AG08395 (cell line): Measurements from ENCODE around the gene CHAF1B.
"Not testable (repeated sequence)": the region's sequence is repeated elsewhere in the genome, so short reads cannot be mapped to it uniquely, and the experiment has no call there.

Experiments
- DNase-seq: peaks from one replicate; pipeline ENCODE4 v3.0.0; 2012; ENCODE audit warnings: mixed read lengths, low spot score

The CHAF1B gene

DNA sequence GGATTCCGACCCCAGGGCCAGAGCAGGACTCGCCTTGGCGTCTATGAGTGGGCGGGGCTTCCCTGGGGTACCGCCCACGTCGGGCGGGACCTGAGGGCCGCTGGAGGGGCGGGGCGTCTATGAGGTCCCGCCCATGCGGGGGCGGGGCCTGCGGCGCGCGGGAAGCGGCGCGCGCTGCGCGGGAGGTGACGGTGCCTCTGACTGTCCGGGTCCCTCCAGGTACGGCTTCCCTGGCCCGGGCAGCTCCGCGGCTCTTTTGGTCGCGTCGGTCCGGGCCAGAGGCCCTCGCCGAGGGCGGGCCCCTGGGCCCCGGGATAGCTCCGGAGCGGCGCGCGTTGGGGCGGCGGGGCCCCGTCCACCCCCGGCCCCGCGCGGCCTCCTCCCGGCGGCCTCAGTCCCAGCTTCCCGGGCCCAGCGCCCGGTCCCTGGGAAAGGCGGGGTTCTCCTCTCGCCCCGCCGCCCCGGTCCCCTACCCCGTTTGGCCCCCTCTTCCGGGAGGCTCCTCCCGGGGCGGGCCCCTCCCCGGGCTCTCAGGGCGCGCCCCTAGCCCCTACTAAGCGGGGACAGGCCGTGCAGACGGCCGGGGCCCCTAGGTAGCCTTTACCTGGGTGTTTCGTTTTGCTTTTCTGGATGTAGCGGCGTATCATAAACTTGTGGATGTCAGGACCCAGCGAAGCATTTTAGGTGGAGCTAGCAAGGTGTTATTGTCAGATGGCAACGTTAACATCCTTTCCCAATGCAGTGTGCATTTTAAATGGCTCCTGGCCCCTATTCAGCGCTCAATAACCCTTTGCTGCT lies at the start of gene CHAF1B:
TSS of gene CHAF1B (plus strand) at position 160 of the 798 bp plus-strand sequence. CDS start 745 bp downstream, outside the sequence.
- DNase-seq = peak; percentile 96

DNA sequence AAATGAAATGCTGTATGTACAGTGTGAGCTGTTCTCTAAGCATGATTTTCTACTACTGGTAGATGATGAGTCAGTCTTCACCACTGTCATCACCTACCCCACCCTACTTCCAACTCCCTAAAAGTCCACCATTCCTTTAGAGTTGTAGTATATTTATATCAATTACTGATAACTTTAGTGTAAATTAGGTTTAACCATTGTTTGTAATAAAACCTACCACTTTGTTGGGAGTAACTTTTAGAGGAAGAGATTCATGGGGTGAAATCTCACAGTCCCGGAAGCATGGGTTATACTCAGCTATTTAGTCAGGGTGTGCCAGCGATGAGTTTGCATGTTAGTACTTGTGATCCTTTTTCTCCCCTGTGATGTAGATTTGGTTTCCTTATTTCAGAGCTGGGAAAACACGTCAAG lies 48.1 kb upstream of the CHAF1B start:
- DNase-seq = peak; percentile 74

DNA sequence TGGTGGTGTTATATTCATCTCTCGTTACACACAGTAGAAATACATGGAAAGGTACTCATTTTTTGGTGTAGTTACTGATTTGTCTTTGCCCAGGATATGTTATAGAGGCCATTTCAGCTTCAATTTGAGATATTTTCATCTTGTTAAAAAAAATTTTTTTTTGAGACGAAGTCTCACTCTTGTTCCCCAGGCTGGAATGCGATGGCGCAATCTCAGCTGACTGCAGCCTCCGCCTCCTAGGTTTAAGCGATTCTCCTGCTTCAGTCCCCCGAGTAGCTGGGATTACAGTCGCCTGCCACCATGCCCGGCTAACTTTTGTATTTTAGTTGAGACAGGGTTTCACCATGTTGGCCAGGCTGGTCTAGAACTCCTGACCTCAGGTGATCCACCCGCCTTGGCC lies 46.2 kb upstream of the CHAF1B start:
- no peak for DNase-seq

DNA sequence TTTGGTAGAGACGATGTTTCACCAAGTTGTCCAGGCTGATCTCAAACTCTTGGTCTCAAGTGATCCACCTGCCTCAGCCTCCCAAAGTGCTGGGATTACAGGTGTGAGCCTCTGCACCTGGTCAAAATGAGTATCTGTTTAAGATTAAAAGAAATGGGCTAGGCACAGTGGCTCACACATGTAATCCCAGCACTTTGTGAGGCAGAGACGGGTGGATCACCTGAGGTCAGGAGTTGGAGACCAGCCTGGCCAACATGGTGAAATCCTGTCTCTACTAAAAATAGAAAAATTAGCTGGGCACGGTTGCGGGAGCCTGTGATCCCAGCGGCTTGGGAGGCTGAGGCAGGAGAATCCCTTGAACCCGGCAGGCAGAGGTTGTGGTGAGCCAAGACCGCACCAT lies 42.6 kb upstream of the CHAF1B start:
- DNase-seq = not testable (repeated sequence)

DNA sequence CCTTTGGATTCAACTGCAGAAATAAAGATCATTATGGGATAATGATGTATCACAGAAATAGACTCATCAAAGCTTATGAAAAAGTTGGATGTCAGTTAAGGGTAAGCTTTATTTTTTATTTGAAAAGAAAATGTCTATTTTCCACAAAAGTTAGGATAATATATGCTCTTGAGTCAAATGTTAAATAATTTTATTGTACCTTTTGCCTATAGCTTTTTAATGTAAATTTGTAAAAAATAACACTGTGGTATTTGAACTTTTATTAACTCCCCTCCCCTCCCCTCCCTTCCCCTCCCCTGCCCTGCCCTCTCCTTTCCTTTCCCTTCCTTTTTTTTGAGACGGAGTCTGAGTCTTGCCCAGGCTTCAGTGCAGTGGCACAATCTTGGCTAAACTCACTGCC lies 40.3 kb upstream of the CHAF1B start:
- no peak for DNase-seq

DNA sequence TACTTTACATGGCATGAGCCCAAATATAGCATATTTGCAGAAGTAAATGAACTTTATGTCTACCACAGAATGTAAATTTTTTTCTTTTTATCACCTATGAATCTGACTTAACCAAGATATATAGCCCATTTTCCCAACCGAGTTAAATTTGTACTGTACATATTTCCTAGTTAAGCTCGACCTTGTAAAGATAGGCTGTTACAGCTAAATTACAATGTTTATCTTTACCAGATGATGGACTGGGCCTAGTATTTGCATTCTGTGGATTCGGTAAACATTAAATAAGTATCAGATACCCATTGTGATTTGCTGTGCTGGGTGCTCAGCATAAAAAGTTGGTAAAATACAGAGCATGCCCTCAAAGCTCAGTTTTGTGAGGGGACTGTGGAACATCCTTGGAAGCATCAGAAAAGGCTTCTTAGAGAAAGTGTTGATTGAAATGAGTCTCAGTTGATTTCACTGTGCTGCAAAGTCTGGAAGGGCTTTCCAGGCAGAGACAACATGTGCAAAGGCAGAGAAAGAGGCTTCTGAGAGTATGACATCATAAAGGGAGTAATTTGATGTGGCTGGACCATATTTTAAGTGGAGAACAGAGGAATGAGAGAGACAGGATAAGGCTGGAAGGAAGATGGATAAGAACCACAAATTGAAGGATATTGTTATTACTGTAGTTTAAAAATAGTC lies 37.8 kb upstream of the CHAF1B start:
- peak; percentile 11 for DNase-seq

DNA sequence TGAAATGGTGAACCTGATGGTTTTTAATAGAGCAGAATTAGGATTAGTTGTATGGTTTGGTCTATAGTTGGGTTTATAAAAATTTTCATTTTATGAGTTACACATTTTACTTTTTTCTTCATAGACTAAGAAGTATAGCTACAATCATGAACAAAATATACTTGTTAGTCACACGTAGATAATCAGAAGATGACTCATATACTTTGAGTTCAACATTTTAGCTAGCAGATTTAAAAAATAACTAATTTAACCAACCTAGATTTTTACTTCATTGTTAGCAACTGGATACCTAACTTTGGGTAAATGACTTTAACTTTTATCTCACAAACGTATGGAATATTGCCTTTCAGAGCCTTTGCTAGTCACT lies 37.2 kb upstream of the CHAF1B start:
- DNase-seq = peak; percentile 9

DNA sequence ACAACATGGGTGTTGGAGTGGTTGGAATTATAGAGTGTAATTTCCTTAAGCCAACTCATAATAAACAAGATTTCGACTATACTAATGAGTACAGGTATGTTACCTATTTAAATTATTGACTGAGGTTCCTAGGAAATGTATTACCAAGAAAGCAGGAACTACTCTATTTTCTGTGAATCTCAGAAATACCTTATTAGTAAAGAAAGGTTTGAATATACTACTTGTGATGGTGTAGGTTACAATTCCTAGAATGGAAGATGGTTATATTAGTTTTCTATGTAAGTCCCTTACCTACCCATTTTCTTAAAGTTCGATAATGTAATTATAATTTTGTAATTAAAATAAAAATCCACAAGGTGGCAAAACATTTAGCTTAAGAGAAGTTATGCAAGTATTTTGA lies 35.9 kb upstream of the CHAF1B start:
- DNase-seq = no peak

DNA sequence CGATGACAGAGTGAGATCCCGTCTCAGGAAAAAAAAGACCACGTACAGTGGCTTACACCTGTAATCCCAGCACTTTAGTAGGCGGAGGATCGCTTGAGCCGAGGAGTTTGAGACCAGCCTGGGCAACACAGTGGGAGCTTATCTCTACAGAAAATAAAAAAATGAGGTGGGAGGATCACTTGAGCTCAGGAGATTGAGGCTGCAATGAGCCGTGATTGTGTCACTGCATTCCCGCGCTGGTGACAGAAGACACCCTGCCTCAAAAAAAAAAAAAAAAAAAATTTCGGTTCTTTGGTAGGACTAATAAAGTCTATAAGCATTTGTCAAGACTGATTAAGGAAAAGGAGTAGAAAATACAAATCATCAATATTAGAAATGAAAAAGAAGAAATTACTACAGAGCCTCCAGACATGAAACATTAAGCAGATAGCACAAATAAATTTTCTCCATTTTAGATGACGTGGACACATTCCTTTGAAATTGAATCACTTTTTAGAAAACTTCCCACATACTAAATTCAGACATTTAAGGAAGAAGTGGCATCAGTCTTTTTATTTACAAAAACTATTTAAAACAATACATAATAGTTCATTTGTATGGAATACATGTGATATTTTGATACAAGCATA lies 34.8 kb upstream of the CHAF1B start:
- peak; percentile 36 for DNase-seq

DNA sequence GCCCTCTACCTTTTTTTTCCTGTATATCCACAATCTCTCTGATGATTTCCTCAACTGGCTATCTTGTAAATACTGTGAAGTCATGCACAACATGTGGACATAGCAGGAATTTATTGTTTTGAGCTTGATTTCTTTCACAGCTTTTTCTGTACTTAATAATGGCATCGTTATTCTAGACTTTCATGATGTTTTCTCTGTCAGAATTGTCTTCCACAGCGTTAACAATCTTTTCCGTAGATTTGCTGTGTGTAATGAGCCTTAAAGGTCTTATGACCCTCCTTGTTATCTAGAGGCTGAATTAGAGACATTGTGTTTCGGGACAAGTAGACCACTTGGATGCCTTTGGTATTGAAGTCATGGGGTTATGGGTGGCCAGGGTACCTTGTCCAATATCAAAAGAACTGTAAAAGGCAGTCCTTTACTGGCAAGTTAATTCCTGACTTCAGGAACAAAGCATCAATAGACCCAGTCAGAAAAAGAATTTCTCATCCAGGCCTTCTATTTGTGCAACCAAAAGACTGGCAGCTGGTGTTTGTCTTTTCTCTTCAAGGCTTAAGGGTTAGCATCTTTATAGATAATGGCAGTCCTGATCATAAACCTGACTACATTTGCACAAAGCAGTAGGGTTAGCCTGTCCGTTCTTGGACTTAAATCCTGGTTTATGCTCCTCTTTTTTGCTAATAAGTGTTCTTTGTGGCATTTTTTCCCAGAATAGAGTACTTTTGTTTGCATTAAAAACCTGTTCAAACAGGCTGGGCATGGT lies 30.1 kb upstream of the CHAF1B start:
- DNase-seq = no peak

DNA sequence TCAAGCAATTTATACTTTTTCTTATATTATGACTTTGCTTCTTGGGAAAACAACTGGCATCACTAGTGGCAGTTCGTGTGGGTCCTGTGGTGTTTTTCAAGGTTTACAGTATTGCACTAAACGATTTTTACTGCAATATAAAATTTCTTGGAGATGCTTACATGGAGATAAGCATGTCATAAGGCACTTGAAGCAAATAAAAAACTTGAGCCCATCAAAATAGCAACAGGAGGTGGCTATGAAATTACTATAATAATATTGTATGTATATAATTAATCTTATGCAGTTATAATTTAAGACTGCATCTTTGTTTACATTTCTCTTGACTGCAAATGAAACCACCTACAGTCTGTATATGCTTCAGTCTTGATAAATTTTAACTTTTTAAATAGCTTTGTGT lies 29.3 kb upstream of the CHAF1B start:
- no peak for DNase-seq

DNA sequence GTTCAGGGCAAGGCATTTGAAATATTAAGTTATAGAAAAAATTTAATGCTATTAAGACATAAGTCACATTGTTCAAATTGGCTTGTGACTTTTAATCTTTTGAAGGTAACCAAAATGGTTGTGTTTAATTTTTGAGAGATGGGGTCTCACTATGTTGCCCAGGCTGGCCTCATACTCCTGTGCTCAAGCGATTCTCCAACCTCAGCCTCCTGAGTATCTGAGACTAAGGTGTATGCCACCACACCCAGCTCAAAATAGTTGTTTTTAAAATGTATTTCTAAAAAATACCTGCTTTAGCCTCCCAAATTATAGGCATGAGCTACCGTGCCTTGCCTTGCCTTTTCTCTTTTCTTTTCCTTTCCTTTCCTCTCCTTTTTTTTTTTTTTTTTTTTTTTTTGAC lies 26.0 kb upstream of the CHAF1B start:
- no peak for DNase-seq

DNA sequence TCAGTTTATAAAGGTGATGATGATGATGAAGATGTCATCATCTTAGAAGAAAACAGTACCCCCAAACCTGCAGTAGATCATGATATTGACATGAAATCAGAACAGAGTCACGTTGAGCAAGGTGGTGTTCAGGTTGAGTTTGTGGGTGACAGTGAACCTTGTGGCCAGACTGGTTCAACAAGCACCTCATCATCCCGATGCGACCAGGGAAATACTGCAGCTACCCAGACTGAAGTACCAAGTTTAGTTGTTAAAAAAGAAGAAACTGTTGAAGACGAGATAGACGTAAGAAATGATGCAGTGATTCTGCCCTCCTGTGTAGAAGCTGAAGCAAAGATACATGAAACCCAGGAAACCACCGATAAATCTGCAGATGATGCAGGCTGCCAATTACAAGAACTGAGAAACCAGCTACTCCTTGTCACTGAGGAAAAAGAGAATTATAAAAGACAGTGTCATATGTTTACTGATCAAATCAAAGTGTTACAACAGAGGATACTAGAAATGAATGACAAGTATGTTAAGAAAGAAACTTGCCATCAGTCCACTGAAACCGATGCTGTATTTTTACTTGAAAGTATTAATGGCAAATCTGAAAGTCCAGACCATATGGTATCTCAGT lies 16.0 kb upstream of the CHAF1B start:
- DNase-seq = no peak

DNA sequence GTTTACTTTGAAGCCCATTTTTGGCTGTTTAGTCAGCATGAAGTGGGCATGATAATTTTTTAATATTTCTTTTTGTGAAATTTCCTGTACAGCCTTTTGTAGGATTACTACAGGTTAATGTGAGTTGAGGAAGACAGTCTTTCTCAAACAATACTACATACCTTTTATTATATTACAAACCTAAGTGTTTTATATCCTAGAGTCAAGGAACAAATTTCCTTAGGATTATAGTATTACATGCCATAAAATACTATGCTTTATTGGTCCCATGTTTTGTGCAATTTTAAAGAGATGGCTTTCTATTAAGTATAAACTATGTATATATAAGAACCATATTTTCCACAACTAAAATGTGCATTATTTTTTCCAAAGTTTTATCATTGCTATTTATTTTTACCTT lies 9.2 kb upstream of the CHAF1B start:
- DNase-seq = no peak

DNA sequence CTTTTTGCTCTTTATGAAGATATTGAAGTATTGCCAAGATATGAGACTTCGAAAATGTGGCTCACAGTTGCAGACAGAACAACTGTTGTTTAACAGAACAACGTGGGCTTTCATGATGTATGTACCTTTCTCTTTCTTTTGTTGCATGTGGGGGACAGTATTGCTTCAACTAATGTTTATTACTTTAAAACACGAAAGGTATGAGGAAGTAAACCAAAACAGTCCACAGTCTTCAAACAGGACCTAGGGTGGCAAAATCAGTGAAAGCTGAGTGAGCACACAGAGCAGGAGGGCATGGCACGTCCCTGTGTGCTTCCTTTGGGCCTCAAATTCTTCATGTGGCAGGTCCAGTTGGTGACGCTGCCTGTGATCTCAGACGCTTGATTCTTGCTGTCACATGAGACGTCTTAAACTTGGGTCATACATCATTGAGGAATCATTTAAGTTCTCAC lies 7.8 kb upstream of the CHAF1B start:
- DNase-seq = no peak

DNA sequence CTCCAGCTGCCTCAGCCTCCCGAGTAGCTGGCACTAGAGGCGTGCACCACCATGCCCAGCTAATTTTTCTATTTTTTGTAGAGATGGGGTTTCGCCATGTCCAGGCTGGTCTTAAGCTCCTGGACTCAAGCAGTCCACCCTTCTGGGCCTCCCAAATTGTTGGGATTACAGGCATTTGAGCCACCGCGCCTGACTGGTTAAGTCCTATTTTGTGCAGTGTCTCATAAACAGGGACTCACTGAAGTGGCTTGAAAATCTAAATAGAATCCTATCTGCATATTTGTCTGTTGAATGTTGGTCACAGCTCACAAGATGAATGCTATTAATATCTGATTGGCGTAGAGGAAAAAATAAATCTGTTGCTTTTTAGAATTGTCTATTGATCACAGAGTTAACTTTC lies 5.9 kb upstream of the CHAF1B start:
- no peak for DNase-seq

DNA sequence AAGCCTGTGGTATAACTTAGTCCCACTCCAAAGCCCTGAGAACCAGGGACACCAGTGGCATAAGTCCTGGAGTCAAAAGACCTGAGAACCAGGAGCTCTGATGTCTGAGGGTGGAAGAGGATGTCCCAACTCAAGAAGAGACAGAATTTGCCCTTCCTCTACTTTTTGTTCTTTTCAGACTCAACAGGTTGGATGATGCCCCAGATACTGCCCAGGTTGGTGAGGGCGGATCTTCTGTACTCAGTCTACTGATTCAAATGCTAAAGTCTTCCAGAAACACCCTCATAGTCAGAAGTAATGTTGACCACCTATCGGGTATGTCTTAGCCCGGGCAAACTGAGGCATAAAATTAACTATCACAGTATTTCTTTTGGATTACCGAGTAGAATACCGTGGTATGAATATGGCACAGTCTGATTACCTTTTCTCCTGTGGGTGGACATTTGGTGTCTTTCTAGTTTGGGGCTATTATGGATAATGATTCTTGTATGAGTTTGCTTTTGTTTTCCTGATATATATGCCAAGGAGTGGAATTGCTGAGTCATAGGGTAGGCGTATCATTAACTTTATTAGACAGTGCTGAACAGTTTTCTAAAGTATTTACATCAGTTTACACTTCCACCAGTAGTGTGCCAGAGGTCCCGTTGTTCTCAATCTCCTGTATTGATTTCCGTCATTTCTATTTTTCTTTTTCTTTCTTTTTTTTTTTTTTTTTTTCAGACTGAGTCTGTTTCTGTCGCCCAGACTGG lies 3.2 kb upstream of the CHAF1B start:
- DNase-seq = no peak

DNA sequence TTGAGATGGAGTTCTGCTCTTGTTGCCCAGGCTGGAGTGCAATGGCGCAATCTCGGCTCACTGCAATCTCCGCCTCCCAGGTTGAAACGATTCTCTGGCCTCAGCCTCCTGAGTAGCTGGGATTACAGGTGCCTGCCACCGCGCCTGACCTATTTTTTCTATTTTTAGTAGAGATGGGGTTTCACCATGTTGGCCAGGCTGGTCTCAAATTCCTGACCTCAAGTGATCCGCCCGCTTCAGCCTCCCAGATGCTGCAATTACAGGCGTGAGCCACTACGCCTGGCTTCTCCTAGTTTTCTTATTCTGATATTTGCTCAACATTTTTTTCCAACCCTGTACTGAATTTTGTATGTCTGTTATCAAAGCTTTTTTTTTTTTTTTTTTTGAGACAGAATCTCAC lies 2.5 kb upstream of the CHAF1B start:
- not testable (repeated sequence) for DNase-seq

DNA sequence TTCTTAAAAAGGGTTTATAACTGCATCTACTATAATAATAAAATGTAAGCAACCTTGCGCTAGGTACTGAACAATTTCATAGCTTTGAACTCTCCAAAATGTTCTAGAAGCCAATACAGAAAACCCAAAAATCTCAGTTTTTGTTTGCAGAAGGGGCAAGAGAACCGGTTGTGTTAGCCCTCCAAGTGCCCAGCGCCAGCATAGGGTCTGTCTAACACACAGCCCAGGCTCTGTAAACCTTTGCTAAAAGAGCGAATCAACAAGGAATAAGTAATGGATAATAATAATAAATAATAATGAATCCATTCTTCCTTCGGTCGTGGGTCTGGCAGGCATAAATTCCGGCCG lies 333 bp upstream of the CHAF1B start:
- DNase-seq = no peak

DNA sequence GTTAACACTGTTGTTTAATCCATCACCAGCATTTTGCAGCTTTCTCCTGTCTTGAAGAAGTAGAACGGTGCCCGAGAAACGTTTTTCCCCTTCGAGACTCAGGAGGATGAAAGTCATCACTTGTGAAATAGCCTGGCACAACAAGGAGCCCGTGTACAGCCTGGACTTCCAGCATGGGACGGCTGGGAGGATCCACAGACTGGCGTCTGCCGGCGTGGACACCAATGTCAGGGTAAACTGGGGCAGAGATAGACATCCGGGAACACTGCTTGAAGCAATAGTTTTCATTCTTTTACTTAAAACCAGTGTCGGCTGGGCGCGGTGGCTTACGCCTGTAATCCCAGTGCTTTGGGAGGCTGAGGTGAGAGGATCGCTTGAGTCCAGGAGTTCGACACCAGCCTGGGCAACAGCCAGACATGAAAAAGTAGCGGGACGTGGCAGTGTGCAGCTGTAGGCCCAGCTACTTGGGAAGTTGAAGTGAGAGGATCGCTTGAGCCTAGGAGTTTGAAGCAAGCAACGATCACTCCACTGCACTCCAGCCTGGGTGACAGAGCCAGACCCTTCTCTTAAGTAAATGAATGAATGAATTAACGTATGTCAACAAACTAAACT lies 945 bp downstream of the CHAF1B start:
- DNase-seq = no peak

DNA sequence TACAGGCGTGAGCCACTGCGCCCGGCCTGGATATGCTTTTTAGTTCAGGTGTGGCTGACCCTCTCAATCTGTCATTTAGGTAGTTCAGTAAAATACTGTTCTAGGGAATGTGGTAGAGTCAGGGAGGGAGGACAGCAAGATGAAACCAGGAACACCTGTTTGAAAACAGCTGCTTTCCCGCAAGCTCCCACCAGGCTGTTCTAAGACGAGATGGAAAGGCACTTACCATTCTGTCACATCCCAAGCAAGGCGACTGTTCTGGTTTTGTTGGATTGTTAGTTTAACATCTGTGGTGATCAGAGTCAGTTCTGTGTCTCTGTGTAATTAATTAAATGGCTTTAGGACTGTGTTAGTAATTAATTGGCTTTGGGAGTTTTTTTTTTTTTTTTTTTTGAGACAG lies 2.9 kb downstream of the CHAF1B start:
- no peak for DNase-seq
